ENCODE measurements around the gene CFAP58. TPM values are rescaled to one million over a fixed set of nuclear protein-coding genes. Genes with fewer than 3 reads are reported as not detected.
A peak's percentile ranks its signal among the peaks of the same experiment; 100 is the strongest.

Gene CFAP58
- total and polyA plus RNA-seq, 2 of the 13 experiments (the other 11 are each of a cell fraction or from before 2014, with no cell fraction given), result 0.03 TPM; not detected in 1

- TF ChIP-seq, protein P1, sequence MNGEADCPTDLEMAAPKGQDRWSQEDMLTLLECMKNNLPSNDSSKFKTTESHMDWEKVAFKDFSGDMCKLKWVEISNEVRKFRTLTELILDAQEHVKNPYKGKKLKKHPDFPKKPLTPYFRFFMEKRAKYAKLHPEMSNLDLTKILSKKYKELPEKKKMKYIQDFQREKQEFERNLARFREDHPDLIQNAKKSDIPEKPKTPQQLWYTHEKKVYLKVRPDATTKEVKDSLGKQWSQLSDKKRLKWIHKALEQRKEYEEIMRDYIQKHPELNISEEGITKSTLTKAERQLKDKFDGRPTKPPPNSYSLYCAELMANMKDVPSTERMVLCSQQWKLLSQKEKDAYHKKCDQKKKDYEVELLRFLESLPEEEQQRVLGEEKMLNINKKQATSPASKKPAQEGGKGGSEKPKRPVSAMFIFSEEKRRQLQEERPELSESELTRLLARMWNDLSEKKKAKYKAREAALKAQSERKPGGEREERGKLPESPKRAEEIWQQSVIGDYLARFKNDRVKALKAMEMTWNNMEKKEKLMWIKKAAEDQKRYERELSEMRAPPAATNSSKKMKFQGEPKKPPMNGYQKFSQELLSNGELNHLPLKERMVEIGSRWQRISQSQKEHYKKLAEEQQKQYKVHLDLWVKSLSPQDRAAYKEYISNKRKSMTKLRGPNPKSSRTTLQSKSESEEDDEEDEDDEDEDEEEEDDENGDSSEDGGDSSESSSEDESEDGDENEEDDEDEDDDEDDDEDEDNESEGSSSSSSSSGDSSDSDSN (CRISPR knock-in tag; IDR thresholded peaks at IDR 0.05), result peak; percentile 88
- TF ChIP-seq ZNF234 (CRISPR knock-in tag; conservative IDR thresholded peaks at IDR 0.05) (no peak), ZNF678 (CRISPR knock-in tag; IDR thresholded peaks at IDR 0.05) (no peak), ZNF737 (CRISPR knock-in tag; IDR thresholded peaks at IDR 0.05; ENCODE audit: borderline replicate concordance) (no peak), XRCC5 (optimal IDR thresholded peaks at IDR 0.05; ENCODE audit: low read length) (no peak), CCAR2 (optimal IDR thresholded peaks at IDR 0.05; ENCODE audit: low read depth, low read length) (no peak), POLR2G (IDR thresholded peaks at IDR 0.05; ENCODE audit: low read depth, low read length) (peak; percentile 64), ZBTB33 (CRISPR knock-in tag; IDR thresholded peaks at IDR 0.05) (no peak), ZNF703 (CRISPR knock-in tag; IDR thresholded peaks at IDR 0.05; ENCODE audit: borderline replicate concordance) (no peak), ZNF124 (CRISPR knock-in tag; IDR thresholded peaks at IDR 0.05) (no peak), ERF (CRISPR knock-in tag; IDR thresholded peaks at IDR 0.05) (0 out of 2 replicates have a peak, but pooled peaks have one; percentile 14), TEAD2 (CRISPR knock-in tag; IDR thresholded peaks at IDR 0.05) (no peak), NKX3-1 (CRISPR knock-in tag; IDR thresholded peaks at IDR 0.05) (no peak), TEAD3 (CRISPR knock-in tag; optimal IDR thresholded peaks at IDR 0.05; ENCODE audit: borderline replicate concordance) (no peak), ZBTB21 (CRISPR knock-in tag; IDR thresholded peaks at IDR 0.05) (no peak), FOXM1 (CRISPR knock-in tag; IDR thresholded peaks at IDR 0.05) (no peak), TAF1 (CRISPR knock-in tag; IDR thresholded peaks at IDR 0.05) (peak; percentile 62; the same call in 1 of the 2 replicates), NR0B2 (CRISPR knock-in tag; IDR thresholded peaks at IDR 0.05) (0 out of 2 replicates have a peak, but pooled peaks have one; percentile 55), ZNF34 (CRISPR knock-in tag; IDR thresholded peaks at IDR 0.05; ENCODE audit: borderline replicate concordance) (no peak)
- TF ChIP-seq, protein P2, sequence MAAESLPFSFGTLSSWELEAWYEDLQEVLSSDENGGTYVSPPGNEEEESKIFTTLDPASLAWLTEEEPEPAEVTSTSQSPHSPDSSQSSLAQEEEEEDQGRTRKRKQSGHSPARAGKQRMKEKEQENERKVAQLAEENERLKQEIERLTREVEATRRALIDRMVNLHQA (CRISPR knock-in tag; IDR thresholded peaks at IDR 0.05), result no peak
- TF ChIP-seq, protein P3, sequence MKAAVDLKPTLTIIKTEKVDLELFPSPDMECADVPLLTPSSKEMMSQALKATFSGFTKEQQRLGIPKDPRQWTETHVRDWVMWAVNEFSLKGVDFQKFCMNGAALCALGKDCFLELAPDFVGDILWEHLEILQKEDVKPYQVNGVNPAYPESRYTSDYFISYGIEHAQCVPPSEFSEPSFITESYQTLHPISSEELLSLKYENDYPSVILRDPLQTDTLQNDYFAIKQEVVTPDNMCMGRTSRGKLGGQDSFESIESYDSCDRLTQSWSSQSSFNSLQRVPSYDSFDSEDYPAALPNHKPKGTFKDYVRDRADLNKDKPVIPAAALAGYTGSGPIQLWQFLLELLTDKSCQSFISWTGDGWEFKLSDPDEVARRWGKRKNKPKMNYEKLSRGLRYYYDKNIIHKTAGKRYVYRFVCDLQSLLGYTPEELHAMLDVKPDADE (CRISPR knock-in tag; IDR thresholded peaks at IDR 0.05), result no peak
- TF ChIP-seq, protein P4, sequence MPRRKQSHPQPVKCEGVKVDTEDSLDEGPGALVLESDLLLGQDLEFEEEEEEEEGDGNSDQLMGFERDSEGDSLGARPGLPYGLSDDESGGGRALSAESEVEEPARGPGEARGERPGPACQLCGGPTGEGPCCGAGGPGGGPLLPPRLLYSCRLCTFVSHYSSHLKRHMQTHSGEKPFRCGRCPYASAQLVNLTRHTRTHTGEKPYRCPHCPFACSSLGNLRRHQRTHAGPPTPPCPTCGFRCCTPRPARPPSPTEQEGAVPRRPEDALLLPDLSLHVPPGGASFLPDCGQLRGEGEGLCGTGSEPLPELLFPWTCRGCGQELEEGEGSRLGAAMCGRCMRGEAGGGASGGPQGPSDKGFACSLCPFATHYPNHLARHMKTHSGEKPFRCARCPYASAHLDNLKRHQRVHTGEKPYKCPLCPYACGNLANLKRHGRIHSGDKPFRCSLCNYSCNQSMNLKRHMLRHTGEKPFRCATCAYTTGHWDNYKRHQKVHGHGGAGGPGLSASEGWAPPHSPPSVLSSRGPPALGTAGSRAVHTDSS (CRISPR knock-in tag; conservative IDR thresholded peaks at IDR 0.05), result no peak
These were observed 15.5 kb upstream of the CFAP58 start, which contains the start of gene ITPRIP (continued) for GRCh38 chr10:104337985-104338735.
